ENCODE data around the gene CLDN10. TPM values are rescaled to one million over a fixed set of nuclear protein-coding genes. Genes with fewer than 3 reads are reported as not detected.
"Not testable (repeated sequence)": the region's sequence is repeated elsewhere in the genome, so short reads cannot be mapped to it uniquely, and the experiment has no call there.

CLDN10 gene
- total RNA-seq, 4 donors from 2014 or later, result 0.54 TPM; not detected in 3

DNA sequence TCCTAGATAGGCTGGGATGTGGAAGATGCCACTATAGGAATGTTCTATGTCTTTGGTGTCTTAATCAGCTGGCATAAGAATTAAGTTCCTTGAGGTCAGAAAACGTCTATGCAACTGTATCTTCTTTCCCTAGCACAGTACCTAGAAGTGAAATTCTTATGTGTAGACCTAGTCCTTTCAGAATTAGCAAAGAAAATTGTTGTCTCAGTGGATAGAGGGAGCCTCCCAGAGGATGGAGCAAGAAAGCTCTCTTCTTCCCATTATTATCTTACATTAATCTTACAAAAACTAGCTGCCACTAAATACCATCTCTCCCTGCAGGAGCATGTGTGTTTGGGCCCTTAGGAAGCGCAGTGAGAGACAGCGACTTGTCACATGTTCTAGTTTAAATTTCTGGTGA lies 11.6 kb downstream of the CLDN10 start:
- H3K9me3 ChIP-seq, result no peaks in the 10 kb centered on the region
- no peak overlapping the region for H3K27ac ChIP-seq
- intact Hi-C loops (cut with DNase I), result no loop called here
- no peaks in the 10 kb centered on the region for H3K4me1 ChIP-seq
- WGBS, 2 donors, result 63 to 69% methylated on average over 3 of the region's 3 CpGs
- no peaks in the 10 kb centered on the region for H3K27me3 ChIP-seq
- no peak for TF ChIP-seq POLR2A (IDR thresholded peaks at IDR 0.05)
- TF ChIP-seq, protein P1, sequence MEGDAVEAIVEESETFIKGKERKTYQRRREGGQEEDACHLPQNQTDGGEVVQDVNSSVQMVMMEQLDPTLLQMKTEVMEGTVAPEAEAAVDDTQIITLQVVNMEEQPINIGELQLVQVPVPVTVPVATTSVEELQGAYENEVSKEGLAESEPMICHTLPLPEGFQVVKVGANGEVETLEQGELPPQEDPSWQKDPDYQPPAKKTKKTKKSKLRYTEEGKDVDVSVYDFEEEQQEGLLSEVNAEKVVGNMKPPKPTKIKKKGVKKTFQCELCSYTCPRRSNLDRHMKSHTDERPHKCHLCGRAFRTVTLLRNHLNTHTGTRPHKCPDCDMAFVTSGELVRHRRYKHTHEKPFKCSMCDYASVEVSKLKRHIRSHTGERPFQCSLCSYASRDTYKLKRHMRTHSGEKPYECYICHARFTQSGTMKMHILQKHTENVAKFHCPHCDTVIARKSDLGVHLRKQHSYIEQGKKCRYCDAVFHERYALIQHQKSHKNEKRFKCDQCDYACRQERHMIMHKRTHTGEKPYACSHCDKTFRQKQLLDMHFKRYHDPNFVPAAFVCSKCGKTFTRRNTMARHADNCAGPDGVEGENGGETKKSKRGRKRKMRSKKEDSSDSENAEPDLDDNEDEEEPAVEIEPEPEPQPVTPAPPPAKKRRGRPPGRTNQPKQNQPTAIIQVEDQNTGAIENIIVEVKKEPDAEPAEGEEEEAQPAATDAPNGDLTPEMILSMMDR (IDR thresholded peaks at IDR 0.05), result no peak
- no peaks in the 10 kb centered on the region for H3K36me3 ChIP-seq
- no peak overlapping the region for H3K4me3 ChIP-seq (replicated peaks in 1 of 3)
- no peak for DNase-seq

DNA sequence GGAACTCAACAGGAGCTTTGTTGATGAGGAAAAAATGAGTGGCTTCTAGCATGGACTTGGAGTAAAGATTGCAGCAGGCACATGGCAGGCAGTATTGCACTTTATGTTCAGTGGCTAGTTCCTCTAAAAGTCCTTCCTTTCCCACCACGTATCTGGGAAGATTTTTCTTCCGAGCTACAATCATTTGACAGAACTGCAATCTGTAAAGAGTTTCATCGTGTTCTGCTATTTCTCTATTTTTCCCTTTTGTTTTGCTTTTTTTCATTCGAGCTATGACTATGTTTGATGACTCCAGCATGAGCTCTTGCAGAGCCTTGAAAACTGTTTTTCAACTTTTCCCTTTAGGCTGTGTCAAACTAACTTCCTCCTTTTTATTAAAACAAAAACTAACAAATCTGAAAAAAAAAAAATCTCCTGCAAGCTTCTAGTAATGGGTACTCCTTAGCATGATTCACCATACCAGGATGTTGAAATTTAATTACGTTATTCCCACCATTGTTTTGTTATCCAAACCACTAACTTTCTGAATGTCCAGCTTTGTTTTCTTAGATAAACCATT lies 12.3 kb downstream of the CLDN10 start:
- no peak overlapping the region for H3K27ac ChIP-seq
- no peaks in the 10 kb centered on the region for H3K9me3 ChIP-seq
- no peak overlapping the region for H3K4me3 ChIP-seq (replicated peaks in 1 of 3)
- H3K4me1 ChIP-seq, result no peaks in the 10 kb centered on the region
- H3K27me3 ChIP-seq, result no peaks in the 10 kb centered on the region
- DNase-seq, result no peak
- no peaks in the 10 kb centered on the region for H3K36me3 ChIP-seq
- WGBS, 2 donors, result 51 to 54% methylated on average over 5 of the region's 5 CpGs
- TF ChIP-seq, protein P1 (IDR thresholded peaks at IDR 0.05), result no peak
- no peak for TF ChIP-seq POLR2A (IDR thresholded peaks at IDR 0.05)
- intact Hi-C loops (cut with DNase I), result no loop called here

DNA sequence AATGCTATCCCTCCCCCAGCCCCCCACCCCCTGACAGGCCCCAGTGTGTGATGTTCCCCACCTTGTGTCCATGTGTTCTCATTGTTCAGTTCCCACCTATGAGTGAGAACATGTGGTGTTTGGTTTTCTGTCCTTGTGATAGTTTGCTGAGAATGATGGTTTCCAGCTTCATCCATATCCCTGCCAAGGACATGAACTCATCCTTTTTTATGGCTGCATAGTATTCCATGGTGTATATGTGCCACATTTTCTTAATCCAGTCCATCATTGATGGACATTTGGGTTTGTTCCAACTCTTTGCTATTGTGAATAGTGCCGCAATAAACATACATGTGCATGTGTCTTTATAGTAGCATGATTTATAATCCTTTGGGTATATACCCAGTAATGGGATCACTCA lies 13.2 kb downstream of the CLDN10 start:
- H3K4me3 ChIP-seq (replicated peaks in 1 of 3); DNase-seq; H3K9me3 ChIP-seq; H3K27me3 ChIP-seq; H3K36me3 ChIP-seq; H3K4me1 ChIP-seq; H3K27ac ChIP-seq; intact Hi-C loops (cut with DNase I): not testable (repeated sequence)
- WGBS, 2 donors, result 97 to 100% methylated on average over 1 of the region's 1 CpG

DNA sequence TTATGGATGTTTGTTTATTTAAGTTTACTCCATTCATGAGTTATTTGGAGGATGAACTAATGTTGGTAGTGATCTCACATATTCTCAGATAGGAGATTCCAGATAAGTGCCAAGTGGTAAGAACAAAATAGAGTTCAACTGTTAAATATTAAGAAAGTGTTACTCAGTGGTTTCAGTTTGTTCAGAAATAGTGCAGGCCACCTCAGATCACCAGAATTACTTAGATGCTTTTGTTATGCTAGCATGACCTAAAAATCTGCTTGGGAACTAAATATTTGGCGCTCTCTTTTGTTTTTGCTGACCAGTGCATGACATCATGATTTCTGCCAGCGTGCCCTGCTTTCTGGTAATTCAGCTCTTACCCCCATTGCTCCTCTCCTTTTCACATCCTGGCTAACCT lies 15.6 kb downstream of the CLDN10 start:
- WGBS, 2 donors, result 92 to 95% methylated on average over 2 of the region's 2 CpGs
- no peaks in the 10 kb centered on the region for H3K4me1 ChIP-seq
- TF ChIP-seq, protein P1 (IDR thresholded peaks at IDR 0.05), result no peak
- no peak for TF ChIP-seq POLR2A (IDR thresholded peaks at IDR 0.05)
- no peak for DNase-seq
- no peaks in the 10 kb centered on the region for H3K9me3 ChIP-seq
- no peaks in the 10 kb centered on the region for H3K27me3 ChIP-seq
- H3K36me3 ChIP-seq, result no peaks in the 10 kb centered on the region
- intact Hi-C loops (cut with DNase I), result no loop called here
- H3K4me3 ChIP-seq (replicated peaks in 1 of 3), result no peak overlapping the region
- H3K27ac ChIP-seq, result no peak overlapping the region

DNA sequence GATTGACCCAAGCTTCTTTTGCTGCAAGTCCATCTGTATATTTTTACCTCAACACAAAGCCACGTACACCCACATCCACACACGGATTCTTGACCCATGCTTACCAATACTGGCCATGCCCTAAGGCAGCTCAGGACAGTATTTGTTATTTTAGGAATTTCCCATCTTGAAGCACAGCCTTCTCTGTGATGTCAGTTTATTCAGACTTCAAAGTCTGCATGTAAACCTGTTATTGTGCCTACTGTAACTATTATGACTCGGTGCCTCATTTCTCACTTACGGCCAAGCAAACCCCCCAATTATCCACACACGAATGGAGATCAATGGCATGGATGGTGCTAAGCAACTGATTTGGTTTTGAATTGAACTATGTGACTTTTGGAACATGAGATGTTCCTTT lies 17.5 kb downstream of the CLDN10 start:
- H3K4me1 ChIP-seq, result no peaks in the 10 kb centered on the region
- WGBS, 2 donors, result 87 to 89% methylated on average over 5 of the region's 5 CpGs
- no peak for DNase-seq
- H3K27ac ChIP-seq, result no peak overlapping the region
- TF ChIP-seq, protein P1 (IDR thresholded peaks at IDR 0.05), result no peak
- no peaks in the 10 kb centered on the region for H3K27me3 ChIP-seq
- no peaks in the 10 kb centered on the region for H3K36me3 ChIP-seq
- no peak overlapping the region for H3K4me3 ChIP-seq (replicated peaks in 1 of 3)
- no peaks in the 10 kb centered on the region for H3K9me3 ChIP-seq
- intact Hi-C loops (cut with DNase I), result no loop called here

DNA sequence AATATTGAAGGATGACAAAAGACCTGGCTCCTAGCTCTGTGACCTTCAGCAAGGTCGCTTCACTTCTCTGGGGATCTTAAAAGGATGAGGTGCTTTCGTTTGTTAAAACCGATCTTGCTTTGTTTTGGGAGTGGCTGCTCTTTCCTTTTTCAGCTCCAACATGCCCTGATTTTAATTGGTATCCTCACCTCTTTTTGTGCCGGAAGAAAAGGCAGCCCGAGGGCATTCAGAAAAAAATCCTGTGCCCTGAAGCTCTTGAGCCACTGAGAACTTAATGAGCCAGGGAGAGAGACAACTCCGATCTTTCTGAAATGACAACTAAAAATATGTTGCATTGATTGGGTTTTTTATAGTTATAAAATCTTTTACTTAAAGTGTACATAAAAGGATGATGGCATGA lies 19.4 kb downstream of the CLDN10 start:
- Histone ChIP-seq H3K36me3 (no peaks in the 10 kb centered on the region), H3K4me1 (no peaks in the 10 kb centered on the region), H3K27me3 (no peaks in the 10 kb centered on the region), H3K27ac (no peak overlapping the region), H3K4me3 (replicated peaks in 1 of 3) (no peak overlapping the region), H3K9me3 (no peaks in the 10 kb centered on the region)
- no peak for DNase-seq
- TF ChIP-seq, protein P1 (IDR thresholded peaks at IDR 0.05), result no peak
- no peak for TF ChIP-seq POLR2A (IDR thresholded peaks at IDR 0.05)
- intact Hi-C loops (cut with DNase I), result no loop called here
- WGBS, 2 donors, result 60 to 66% methylated on average over 6 of the region's 6 CpGs

Measured in thyroid gland (tissue), 4 donors.